HG03354 (cell line): Measurements from ENCODE around the gene ATIC.

Experiments
- ATAC-seq: cut with Tn5 transposase; IDR thresholded peaks from one replicate; pipeline ENCODE4 v1.9.1; 2021; ENCODE audit warnings: mild to moderate bottlenecking; ENCODE audit not compliant: unreplicated experiment, poor library complexity, severe bottlenecking

ATIC gene

DNA sequence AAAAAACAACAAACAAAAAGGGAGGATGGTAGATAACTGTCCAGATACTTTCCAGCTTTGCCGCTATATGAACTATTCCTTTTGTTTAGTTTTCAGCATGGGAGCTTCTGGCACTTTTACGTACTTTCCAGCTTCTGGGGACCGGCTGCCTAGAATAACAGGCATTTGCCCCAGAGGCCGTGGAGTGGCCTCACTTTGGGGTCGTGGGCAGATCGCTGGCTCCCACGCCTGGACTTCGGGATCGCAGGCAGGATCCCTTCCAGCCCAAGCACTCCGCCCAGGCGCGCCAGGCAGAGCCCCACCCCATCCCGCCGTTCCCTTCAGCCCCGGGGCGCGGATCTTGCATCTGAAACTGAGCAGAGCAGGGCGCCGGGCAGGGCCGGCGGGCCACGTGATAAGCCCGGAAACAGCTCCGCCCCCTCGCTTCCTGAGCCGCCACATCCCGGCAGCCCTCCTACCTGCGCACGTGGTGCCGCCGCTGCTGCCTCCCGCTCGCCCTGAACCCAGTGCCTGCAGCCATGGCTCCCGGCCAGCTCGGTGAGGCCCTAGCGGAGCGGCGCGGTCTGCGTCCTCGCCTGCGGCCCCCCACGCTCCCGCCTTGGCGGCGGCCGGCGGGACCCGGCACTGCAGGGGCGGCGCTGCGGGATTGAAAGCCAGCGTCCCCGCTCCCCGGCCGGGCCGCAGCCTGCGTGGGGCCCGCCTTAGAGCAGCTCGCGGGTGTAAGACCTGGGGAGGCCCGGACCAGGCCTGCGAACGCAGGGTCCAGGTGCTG lies at the start of gene ATIC:
Gene ATIC (plus strand): TSS at position 435 of the 772 bp plus-strand sequence. CDS start 84 bp downstream, at position 519.
- ATAC-seq: peak; percentile 99

DNA sequence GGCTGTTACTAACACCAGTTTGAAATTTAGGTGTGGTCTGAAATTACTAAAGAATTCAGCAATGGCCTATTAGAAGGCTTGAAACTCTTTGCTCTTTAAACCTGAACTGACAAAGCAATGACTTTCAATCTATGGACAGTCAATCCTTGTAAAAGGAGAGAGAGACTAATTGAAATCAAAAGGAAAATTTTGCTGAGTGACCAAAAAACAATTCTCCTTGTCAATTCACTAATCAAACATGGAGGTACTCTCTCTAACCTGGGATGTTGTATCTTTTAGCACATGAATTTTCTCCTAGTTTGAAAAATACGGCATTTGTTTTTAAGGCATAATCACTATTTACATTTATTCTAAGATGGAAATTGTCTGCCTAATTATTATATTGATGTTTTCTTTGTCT lies 49.6 kb upstream of the ATIC start:
- no peak for ATAC-seq

DNA sequence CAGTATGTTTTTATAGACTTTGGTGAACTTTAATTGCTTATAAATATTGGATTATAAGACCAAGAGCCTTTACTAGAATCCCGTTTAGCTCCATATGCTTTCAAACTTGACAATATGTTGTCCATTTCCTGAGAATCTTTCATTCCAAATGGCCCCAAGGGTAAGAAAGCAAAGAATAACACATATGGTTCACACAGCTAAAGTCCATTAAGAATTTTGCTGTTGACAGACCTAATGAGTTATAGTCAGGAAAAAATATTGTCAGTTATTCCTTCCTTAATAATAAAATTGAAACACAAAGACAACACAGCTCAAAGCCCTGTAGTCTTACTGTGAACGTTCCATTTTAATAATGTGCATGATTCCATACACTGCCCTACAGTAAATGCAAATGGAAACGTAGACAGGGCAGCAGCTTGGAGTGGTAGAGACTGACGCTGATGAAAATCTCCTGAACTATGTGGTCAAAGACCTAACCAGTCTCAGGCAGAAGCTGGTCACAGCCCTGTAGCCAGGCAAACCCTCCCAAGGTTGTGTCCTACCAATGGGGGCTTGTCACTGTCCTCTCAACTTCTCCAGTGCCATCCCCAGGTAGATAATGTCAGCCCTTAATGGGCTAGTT lies 49.0 kb upstream of the ATIC start:
- ATAC-seq: no peak

GRCh38 chr2:215264374-215264773 lies 47.5 kb upstream of the ATIC start:
- ATAC-seq: no peak

GRCh38 chr2:215269397-215270117 lies 42.3 kb upstream of the ATIC start:
- peak; percentile 73 for ATAC-seq

GRCh38 chr2:215270118-215270451 lies 41.8 kb upstream of the ATIC start:
- no peak for ATAC-seq

DNA sequence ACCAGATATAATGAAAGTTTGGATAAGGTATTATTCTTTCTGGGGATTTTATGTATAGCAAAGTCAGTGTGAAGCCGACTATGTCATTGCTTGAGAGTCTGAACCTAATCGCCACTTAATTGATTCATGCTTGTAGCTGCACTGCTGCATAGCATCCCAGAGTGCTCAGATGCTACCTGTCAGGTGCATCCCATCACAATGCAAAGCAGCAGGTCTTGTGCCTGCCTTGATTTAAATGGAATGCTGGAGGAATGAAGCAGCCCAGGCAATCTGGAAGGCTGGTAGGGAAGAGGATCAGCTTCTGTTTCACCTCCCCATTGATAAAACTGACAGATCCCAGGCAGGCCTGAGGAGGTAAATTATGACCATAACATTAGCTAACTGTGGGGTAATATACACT lies 40.4 kb upstream of the ATIC start:
- ATAC-seq: no peak

DNA sequence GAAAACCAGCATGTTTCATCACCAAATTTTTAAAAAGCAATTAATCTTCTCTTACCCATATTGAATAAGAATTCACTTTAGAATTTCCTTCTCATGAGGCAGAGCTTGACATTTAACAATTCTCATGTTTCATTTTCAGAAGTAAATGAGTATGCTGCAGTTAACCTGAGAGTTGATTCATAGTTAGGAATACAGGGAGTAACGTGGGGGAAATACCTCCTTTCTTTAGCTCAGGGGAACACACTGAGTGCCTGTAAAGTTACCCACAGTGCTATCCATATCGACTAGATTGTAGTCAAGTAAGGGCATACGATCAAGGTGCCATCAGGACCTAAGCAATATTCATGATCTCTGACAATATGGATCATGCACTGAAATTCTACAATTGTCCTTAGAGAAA lies 38.9 kb upstream of the ATIC start:
- ATAC-seq: no peak

DNA sequence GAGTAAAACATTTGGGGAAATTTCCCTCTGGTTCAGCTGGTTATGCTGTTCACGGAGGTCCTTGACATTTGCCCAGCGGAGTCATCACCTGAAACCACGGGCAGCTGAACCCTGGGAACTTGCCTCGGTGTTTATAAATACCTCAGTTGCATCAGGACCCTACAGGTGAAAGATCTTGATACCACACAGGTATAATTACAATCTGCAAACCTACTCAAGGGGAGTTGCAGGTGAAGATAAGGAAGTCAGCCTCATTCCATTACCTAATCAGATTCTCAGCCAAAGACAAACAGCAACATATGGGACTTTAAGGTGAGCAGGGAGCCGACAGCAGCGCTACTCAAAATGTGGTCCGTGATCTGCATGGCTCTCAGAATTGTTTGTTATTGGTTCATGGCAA lies 37.0 kb upstream of the ATIC start:
- ATAC-seq: no peak

GRCh38 chr2:215275824-215276223 lies 36.0 kb upstream of the ATIC start:
- ATAC-seq: no peak

DNA sequence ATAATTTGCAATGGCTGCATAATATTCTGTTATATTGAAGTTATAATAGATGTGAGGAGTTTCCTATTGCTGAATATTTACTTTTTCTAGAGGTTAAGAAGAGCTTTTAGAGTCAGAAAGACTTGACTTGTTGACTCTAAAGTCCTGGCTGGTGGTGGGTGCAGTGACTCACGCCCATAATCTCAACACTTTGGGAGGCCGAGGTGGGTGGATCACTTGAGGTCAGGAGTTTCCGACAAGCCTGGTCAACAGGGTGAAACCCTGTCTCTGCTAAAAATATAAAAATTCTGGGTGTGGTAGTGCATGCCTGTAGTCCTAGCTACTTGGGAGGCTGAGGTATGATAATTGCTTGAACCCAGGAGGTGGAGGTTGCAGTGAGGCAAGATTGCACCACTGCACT lies 33.9 kb upstream of the ATIC start:
- no peak for ATAC-seq

DNA sequence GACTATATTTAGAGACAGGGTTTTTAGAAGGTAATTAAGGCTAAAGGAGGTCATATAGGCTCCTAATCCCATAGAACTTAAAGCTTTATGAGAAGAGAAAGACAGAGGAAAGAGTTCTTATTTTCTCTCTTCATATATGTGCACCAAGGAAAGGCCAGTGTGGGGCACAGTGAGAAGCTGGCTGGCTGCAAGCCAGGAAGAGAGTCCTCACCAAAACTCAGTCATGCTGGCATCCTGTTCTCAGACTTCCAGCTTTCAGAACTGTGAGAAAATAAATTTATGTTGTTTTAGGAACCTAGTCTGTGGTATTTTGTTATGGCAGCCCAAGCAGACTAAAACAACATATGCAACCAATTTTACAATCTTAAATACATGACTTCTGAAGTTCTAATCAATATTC lies 31.5 kb upstream of the ATIC start:
- peak; percentile 60 for ATAC-seq

DNA sequence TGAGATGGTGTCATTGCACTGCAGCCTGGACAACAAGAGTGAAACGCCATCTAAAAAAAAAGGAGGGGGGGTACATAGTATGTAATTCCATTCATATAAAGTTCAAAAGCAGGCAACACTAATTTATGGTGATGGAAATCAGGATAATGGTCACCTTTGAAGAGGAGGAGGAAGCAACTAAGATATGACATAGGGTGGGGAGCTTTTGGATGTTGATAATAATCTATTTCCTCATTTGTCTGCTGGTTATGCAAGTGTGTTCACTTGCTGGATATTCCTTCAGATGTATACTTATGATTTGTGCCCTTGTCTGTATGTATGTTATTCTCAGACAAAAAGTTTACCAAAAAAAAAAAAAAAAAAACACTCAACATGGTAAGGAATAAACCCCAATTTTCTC lies 28.6 kb upstream of the ATIC start:
- no peak for ATAC-seq

- no peak for ATAC-seq
Measured at GRCh38 chr2:215286309-215286708, 25.6 kb upstream of the ATIC start.

DNA sequence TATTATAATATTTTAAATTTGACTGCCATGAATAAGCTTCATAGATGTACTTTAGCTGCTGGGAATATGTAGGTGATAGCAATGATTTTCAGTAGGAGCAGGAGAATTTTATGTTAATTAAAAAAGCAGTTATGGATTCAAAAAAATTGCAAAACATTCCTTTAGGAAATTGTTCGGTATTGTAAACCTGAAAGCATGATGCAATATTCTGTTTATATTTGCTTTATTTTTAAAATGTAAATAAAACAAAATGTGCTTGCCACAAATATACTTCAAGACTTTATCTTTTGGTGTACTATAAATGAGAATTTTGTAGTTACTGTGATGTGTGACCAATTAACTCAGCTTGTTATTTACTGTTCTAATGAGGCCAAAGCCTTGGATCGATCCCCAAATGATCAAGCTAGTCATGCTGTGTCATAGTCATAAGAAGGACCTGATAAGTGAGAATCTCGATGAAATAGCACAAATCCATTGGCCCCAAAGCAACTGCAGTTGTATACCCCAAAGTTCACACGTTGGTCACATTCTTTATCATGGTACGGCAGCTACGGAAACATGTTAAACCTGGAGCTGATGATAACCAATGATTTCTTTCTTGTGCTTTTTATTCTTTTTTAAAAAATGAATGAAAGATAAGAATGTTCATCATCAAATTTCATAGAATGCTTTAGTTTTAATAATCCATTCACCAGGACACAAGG lies 23.6 kb upstream of the ATIC start:
- no peak for ATAC-seq

DNA sequence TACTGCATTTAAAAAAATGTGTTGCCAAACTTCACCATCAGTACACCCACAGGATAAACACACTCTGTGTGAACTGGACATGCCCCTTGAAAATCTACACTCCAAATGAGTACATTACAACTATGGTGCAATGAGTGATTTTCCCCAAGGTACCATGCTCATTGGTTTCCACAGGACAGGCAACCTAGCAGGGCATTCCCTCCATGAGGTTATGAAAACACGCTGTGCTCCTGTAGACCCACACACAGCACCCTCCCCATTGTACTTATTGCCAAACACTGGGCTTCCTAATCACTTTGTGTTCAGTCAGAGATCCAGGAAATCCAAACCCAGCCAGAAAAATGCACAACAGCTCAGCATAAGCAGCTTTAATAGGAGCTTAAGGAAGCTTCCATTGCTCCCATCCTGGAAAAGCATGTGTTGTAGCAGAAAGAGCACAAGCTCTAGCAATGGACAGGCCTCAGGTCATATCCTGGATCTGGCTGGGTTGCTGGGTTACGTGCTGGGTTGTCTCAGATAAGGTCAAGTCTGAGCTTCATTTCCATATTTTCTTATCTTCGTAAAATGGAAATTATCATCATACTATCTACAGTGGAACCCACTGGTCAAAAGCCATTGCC lies 20.8 kb upstream of the ATIC start:
- ATAC-seq: no peak

DNA sequence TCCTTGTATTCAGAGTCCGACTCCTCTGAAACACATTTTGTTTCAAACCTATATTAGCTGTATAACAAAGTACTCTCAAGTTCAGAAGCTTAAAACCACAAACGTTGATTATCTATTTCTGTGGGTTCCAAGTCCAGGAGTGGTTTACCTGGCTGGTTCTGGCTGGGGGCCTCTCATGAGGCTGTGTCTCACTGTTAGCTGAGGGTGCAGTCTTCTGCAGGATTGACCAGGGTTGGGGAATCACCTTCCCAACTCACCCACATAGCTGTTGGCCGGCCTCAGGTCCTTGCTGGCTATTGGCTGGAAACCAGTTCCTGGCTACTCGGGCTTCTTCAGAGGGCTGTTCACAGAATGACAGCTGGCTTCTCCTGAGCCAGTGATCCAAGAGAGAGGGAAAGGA lies 18.0 kb upstream of the ATIC start:
- no peak for ATAC-seq

- ATAC-seq: no peak
Measured at GRCh38 chr2:215299337-215299859, 12.5 kb upstream of the ATIC start.

DNA sequence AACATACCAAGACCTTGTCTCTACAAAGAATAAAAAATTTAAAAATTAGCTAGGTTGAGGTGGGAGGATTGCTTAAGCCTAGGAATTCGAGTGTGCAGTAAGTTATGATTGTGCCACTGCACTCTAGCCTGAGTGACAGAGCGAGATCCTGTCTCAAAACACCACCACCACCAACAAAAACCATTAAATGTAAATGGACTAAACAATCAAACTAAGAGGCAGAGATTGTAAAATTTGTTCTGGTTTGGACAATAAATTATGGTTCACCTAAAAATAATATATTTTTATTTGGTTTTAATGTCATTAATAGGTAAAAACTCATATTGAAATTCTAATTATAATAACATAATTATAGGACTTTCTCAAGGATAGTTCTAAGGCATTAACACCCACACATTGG lies 9.9 kb upstream of the ATIC start:
- ATAC-seq: no peak

DNA sequence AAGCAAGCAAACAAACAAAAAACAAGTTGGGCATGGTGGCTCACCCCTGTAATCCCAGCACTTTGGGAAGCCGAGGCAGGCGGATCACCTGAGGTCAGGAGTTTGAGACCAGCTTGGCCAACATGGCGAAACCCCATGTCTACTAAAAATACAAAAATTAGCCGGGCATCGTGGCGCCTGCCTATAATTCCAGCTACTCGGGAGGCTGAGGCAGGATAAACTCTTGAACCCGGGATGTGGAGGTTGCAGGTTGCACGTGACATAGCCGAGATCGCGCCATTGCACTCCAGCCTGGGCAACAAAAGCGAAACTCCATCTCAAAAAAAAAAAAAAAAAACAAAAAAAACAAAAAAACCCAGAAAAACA lies 617 bp upstream of the ATIC start:
- ATAC-seq: peak; percentile 33
